Measurements from ENCODE around the gene KLF5.

DNA sequence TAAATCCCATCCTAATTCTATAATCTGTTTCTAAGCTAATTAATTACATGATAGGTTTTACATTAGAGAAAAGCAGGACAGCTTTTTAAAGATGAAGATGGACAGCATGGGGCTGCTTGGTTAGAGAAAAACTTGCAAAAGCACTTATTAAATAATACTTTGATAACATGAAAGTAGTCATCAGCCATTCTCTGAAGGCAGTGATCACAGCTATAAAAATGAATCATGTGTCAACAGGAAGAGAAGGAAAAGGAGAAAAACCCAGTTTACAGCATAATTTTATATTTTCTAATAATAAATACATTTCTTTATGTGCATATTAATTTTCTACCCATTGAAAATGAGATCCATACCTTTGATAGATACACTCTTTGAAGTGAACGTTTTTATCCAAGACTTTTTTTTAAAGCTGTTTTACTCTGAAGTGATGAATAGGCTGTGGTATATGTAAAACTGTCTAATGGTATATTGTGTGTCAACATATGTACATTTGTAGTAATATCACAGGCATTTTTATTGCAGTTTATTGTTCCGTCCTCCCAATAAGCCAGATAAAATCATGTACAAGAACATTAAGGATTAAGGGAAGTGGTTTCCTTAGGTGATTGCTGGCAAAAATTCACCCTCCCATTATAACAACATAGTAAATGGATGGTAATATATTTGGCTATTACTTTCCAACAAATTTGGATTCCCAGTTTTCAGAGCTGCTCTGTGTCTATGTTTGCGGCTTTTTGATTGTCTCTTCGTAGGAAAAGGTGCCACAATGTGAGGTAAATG lies 1.3 kb upstream of the KLF5 start:
- no peak for TF ChIP-seq POLR2AphosphoS5 (IDR thresholded peaks at IDR 0.05; ENCODE audit: borderline replicate concordance, low read depth, low read length)
- no peak for TF ChIP-seq EZH2 (IDR thresholded peaks at IDR 0.05)
